GM12892 (cell line): ENCODE results near the gene SLC25A26.

Source experiments
- DNase-seq: peaks from one replicate; pipeline ENCODE4 v3.0.0; 2011; ENCODE audit not compliant: insufficient read length
- FAIRE-seq: peaks from 2 replicates; lab custom pipeline; 2011; peaks lifted over from hg19 to GRCh38; lab: Jason Lieb, UNC
- POLR2A ChIP-seq: IDR thresholded peaks from 2 replicates; pipeline ENCODE4 v1.6.1; 2011; ENCODE audit warnings: low read depth, low read length, control low read depth
- POLR2AphosphoS5 ChIP-seq: IDR thresholded peaks from 2 replicates; pipeline ENCODE4 v1.6.1; 2011; ENCODE audit warnings: low read depth, low read length, control low read depth
- TAF1 ChIP-seq: IDR thresholded peaks from 2 replicates; pipeline ENCODE4 v1.6.1; 2011; ENCODE audit warnings: low read depth, mild to moderate bottlenecking, control low read depth, low read length, borderline replicate concordance

SLC25A26 gene

GRCh38 chr3:66426135-66426534 lies 205.3 kb downstream of the SLC25A26 start:
- no peak for TF ChIP-seq POLR2A
- no peak for TF ChIP-seq TAF1
- no peak for TF ChIP-seq POLR2AphosphoS5
- FAIRE-seq: no peak
- DNase-seq: no peak

GRCh38 chr3:66427352-66427751 lies 206.6 kb downstream of the SLC25A26 start:
- TF ChIP-seq TAF1: no peak
- TF ChIP-seq POLR2AphosphoS5: no peak
- TF ChIP-seq POLR2A: no peak
- FAIRE-seq: no peak
- no peak for DNase-seq

- TF ChIP-seq POLR2AphosphoS5 (no peak), POLR2A (no peak), TAF1 (no peak)
- DNase-seq (no peak), FAIRE-seq (no peak)
Observed at GRCh38 chr3:66427951-66428474, 207.2 kb downstream of the SLC25A26 start.
